IMR-90 (cell line): ENCODE results near the gene TTC31. TPM values are rescaled to one million over a fixed set of nuclear protein-coding genes. Genes with fewer than 3 reads are reported as not detected.

Experiments used
- ATAC-seq: fragments of 200-7000 bp; cut with Tn5 transposase; 2 replicates; pipeline ENCODE4 v1.9.1; 2020; ENCODE audit warnings: low read depth, mild to moderate bottlenecking, moderate library complexity
- BruUV-seq: library from RNA; stranded (reverse); fragments of 400-500 nt; replicated peaks from 2 replicates; lab custom pipeline; 2021; lab: Mats Ljungman, UMichigan
- CTCF ChIA-PET: fragments of 300-600 bp; formaldehyde crosslinking; extraction: SDS; loops from one replicate; lab custom pipeline; 2021; ENCODE audit warnings: antibody characterized with exemption; lab: Yijun Ruan, JAX
- POLR2A ChIA-PET: fragments of 300-600 bp; sonication (Branson Sonifier 250); formaldehyde crosslinking; loops from one replicate; lab custom pipeline; 2022; ENCODE audit warnings: antibody characterized with exemption; ENCODE audit not compliant: unreplicated experiment; lab: Charles Lee
- DNase-seq: peaks from one replicate; pipeline ENCODE4 v3.0.0; 2013
- H2AFZ ChIP-seq: replicated peaks from 2 replicates; pipeline ENCODE3; 2013; ENCODE audit warnings: low read length, mild to moderate bottlenecking; ENCODE audit not compliant: poor library complexity
- H2AK5ac ChIP-seq: 2 replicates; pipeline ENCODE4 v1.6.1; 2013; ENCODE audit warnings: low read depth, low read length, inconsistent platforms
- H2AK9ac ChIP-seq: replicated peaks from 2 replicates; pipeline ENCODE3; 2013; ENCODE audit warnings: mild to moderate bottlenecking, low read depth, low read length, moderate library complexity; ENCODE audit not compliant: poor library complexity
- H2BK120ac ChIP-seq: 2 replicates; pipeline ENCODE4 v1.6.1; 2013; ENCODE audit warnings: low read depth, low read length, inconsistent platforms
- H2BK15ac ChIP-seq: 3 replicates; pipeline ENCODE4 v1.6.1; 2013; ENCODE audit warnings: low read depth, low read length, inconsistent platforms
- H2BK20ac ChIP-seq: 2 replicates; pipeline ENCODE4 v1.6.1; 2013; ENCODE audit warnings: low read depth, mild to moderate bottlenecking, inconsistent platforms, low read length, moderate library complexity
- H2BK5ac ChIP-seq: 2 replicates; pipeline ENCODE4 v1.6.1; 2013; ENCODE audit warnings: mild to moderate bottlenecking, low read depth, low read length, inconsistent platforms; ENCODE audit not compliant: poor library complexity, severe bottlenecking
- H3K14ac ChIP-seq: replicated peaks from 2 replicates; pipeline ENCODE4 v1.6.1; 2013; ENCODE audit warnings: low read depth, low read length, inconsistent platforms
- H3K18ac ChIP-seq: 2 replicates; pipeline ENCODE4 v1.6.1; 2013; ENCODE audit warnings: low read depth, low read length, control low read depth
- H3K23ac ChIP-seq: 2 replicates; pipeline ENCODE4 v1.6.1; 2013; ENCODE audit warnings: low read depth, low read length, inconsistent platforms
- H3K27ac ChIP-seq: 2 replicates; pipeline ENCODE4 v1.5.1; 2013; ENCODE audit warnings: mild to moderate bottlenecking, control low read depth, low read length; ENCODE audit not compliant: insufficient read depth
- H3K27me3 ChIP-seq: 2 replicates; pipeline ENCODE4 v1.6.1; 2013; ENCODE audit warnings: low read length; ENCODE audit not compliant: control insufficient read depth, insufficient read depth
- H3K36me3 ChIP-seq: 2 replicates; pipeline ENCODE4 v1.6.1; 2013; ENCODE audit warnings: low read length, mixed read lengths; ENCODE audit not compliant: control insufficient read depth, insufficient read depth
- H3K4ac ChIP-seq: 2 replicates; pipeline ENCODE4 v1.6.1; 2013; ENCODE audit warnings: low read depth, low read length, inconsistent platforms
- H3K4me1 ChIP-seq: 2 replicates; pipeline ENCODE4 v1.6.1; 2013; ENCODE audit warnings: low read length, mixed read lengths; ENCODE audit not compliant: control insufficient read depth, insufficient read depth
- H3K4me2 ChIP-seq: 2 replicates; pipeline ENCODE4 v1.6.1; 2013; ENCODE audit warnings: low read depth, mild to moderate bottlenecking, control low read depth, low read length, moderate library complexity
- H3K4me3 ChIP-seq: 2 replicates; pipeline ENCODE4 v1.5.1; 2013; ENCODE audit warnings: low read depth, mild to moderate bottlenecking, control low read depth, low read length, moderate library complexity; ENCODE audit not compliant: insufficient read depth
- H3K56ac ChIP-seq: 2 replicates; pipeline ENCODE4 v1.6.1; 2013; ENCODE audit warnings: low read length, inconsistent platforms; ENCODE audit not compliant: insufficient read depth; ENCODE audit errors: extremely low read depth
- H3K79me1 ChIP-seq, 2 experiments: 2 replicates each; pipeline ENCODE4 v1.6.1; 2013; ENCODE audit warnings: low read length in 2 of 2, inconsistent platforms in 1 of 2, low read depth in 1 of 2
- H3K9ac ChIP-seq: 2 replicates; pipeline ENCODE4 v1.6.1; 2013; ENCODE audit warnings: low read depth, low read length, control low read depth
- H3K9me1 ChIP-seq: 2 replicates; pipeline ENCODE4 v1.6.1; 2013; ENCODE audit warnings: low read length, inconsistent platforms; ENCODE audit not compliant: insufficient read depth
- H3K9me3 ChIP-seq: 2 replicates; pipeline ENCODE4 v1.6.1; 2013; ENCODE audit warnings: low read length; ENCODE audit not compliant: control insufficient read depth, insufficient read depth
- H4K20me1 ChIP-seq: 2 replicates; pipeline ENCODE4 v1.6.1; 2013; ENCODE audit warnings: low read length, inconsistent platforms; ENCODE audit not compliant: insufficient read depth
- H4K5ac ChIP-seq: 2 replicates; pipeline ENCODE4 v1.6.1; 2013; ENCODE audit warnings: mild to moderate bottlenecking, low read depth, low read length, control low read depth
- H4K8ac ChIP-seq, 2 experiments: 2 replicates each; pipeline ENCODE4 v1.6.1; 2013; ENCODE audit warnings: low read depth in 2 of 2, low read length in 2 of 2, control low read depth in 1 of 2, inconsistent platforms in 1 of 2
- H4K91ac ChIP-seq: 2 replicates; pipeline ENCODE4 v1.6.1; 2013; ENCODE audit warnings: low read depth, low read length, inconsistent platforms; ENCODE audit not compliant: insufficient read depth
- BHLHE40 ChIP-seq: fragments of 150-350 bp; IDR thresholded peaks from 2 replicates; pipeline ENCODE4 v1.6.1; 2016; ENCODE audit warnings: mild to moderate bottlenecking, low read depth, low read length
- CHD1 ChIP-seq: IDR thresholded peaks from 2 replicates; pipeline ENCODE4 v1.6.1; 2012; ENCODE audit warnings: low read depth, low read length, improper control_type of control experiment
- MAFK ChIP-seq: IDR thresholded peaks from 2 replicates; pipeline ENCODE4 v1.6.1; 2012; ENCODE audit warnings: low read depth, low read length, improper control_type of control experiment
- MAZ ChIP-seq: IDR thresholded peaks from 2 replicates; pipeline ENCODE4 v1.6.1; 2012; ENCODE audit warnings: low read depth, mild to moderate bottlenecking, low read length, improper control_type of control experiment, moderate library complexity, borderline replicate concordance
- MXI1 ChIP-seq: IDR thresholded peaks from 2 replicates; pipeline ENCODE4 v1.6.1; 2012; ENCODE audit warnings: low read depth, mild to moderate bottlenecking, low read length, moderate library complexity, borderline replicate concordance
- NFE2L2 ChIP-seq: fragments of 150-350 bp; IDR thresholded peaks from 2 replicates; pipeline ENCODE4 v1.6.1; 2016; ENCODE audit warnings: low read depth, mild to moderate bottlenecking, low read length
- RAD21 ChIP-seq: IDR thresholded peaks from 2 replicates; pipeline ENCODE4 v1.6.1; 2012; ENCODE audit warnings: low read length, improper control_type of control experiment
- SMC3 ChIP-seq: fragments of 150-350 bp; IDR thresholded peaks from 2 replicates; pipeline ENCODE4 v1.6.1; 2016; ENCODE audit warnings: low read depth, mild to moderate bottlenecking, antibody characterized with exemption, low read length, moderate library complexity
- WGBS, 2 experiments: methylation state at CpG; one replicate each; pipeline versions ENCODE4 v1.1.5 to v1.1.7; 2013; ENCODE audit warnings: missing lambda C conversion rate in 2 of 2; ENCODE audit not compliant: insufficient read length in 1 of 2; ENCODE audit errors: extremely low coverage in 2 of 2; 5-methylcytosine and 5-hydroxymethylcytosine counted together
- dilution Hi-C: fragments of 300-500 bp; cut with HindIII; formaldehyde crosslinking; loops from one replicate; pipeline ENCODE4 v1.14.3; 2018; ENCODE audit warnings: low sequenced_read_pairs; ENCODE audit not compliant: unreplicated experiment
- in situ Hi-C: fragments of 300-500 bp; cut with MboI; formaldehyde crosslinking; loops from 3 replicates; pipeline ENCODE4 v1.14.3; 2019; ENCODE audit warnings: low sequenced_read_pairs, inconsistent platforms, mixed read lengths
- intact Hi-C: fragments of 100-400 bp; cut with micrococcal nuclease; formaldehyde crosslinking; loops from 2 replicates; pipeline ENCODE4 v1.10.0; 2022
- polyA plus RNA-seq, 3 experiments: library from polyadenylated mRNA; depleted of rRNA; stranded (reverse); fragments of >200 nt; gene quantifications; 2 replicates each; pipeline ENCODE4 v1.2.3, GENCODE V29; 2012; ENCODE audit warnings: low replicate concordance in 1 of 3
- total RNA-seq: library from RNA; depleted of rRNA; stranded (reverse); fragments of >200 nt; gene quantifications from 2 replicates; pipeline ENCODE4 v1.2.3, GENCODE V29; 2012
- TF ChIP-seq, protein P1 (sequence below): fragments of 150-350 bp; IDR thresholded peaks from 2 replicates; pipeline ENCODE4 v1.6.1; 2017; ENCODE audit warnings: mild to moderate bottlenecking, antibody characterized with exemption, low read length, low read depth
- TF ChIP-seq, protein P2 (sequence below): conservative IDR thresholded peaks from 2 replicates; pipeline ENCODE4 v1.5.1; 2012; ENCODE audit warnings: mild to moderate bottlenecking, low read depth, low read length, improper control_type of control experiment
- TF ChIP-seq, protein P3 (sequence below): fragments of 150-350 bp; IDR thresholded peaks from 2 replicates; pipeline ENCODE4 v1.6.1; 2016; ENCODE audit warnings: low read depth, mild to moderate bottlenecking, low read length, moderate library complexity, borderline replicate concordance

Gene TTC31
- total and polyA plus RNA-seq, 2 of the 4 experiments (the other 2 are of a cell fraction), result 6.3 to 18.8 TPM

DNA sequence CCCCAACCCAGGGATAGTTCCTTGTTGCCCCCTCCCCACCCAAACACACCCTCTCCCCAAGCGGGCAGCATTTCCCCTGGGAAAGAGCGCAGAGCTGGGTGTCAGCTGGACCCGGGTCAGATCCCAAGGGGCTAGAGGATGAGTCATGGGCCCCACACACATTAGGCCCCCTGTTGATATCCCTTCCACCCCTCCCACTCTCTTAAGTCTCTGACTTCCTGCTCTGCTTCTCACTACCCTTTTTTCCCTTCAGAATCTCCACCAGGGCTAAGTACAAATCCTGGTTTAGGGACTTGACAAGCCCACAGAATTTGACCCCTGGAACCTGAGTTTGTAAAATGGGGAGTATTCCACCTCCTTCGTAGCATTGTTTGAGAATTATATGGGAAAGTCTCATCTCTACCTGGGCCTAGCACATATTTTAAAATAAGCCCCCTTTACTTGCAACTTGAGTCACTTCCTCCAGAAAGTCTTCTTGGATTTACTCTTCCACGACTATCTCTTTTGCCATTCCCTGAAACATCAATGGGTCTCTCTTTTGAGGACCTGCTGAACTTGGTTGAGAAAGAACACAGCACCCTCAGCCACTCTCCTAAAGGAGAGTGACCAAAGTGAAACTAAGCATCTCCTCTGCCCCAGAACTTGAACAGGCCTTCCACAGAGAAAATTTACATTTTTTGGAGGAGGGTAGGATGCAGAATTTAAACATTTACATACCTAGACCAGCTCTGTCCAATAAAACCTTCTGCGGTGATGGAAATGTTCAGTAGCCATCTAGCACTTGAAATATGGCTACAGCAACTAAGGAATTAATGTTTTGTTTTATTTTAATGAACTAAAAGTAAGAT lies 45.8 kb upstream of the TTC31 start (continued):
- TF ChIP-seq SMC3, result no peak

DNA sequence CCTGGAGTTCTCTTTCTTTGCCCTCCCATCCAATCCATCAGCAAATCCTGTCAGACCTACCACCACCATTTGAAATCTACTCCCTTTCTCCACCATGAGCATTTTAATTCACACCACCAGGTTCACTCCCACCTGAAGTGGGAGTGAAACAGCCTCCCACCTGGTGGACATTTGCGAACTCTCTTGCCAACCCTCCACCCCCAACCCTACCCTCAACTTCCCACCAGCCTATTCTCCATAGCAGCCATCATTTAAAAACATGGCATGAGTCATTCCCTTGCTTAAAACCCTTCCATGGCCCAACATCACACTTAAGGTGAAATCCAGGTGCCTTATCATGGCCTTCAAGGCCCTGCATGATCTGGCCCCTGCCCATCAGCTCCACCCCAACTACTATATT lies 44.6 kb upstream of the TTC31 start:
- no peak overlapping the region for H4K5ac ChIP-seq
- peaks cover 23% of the 10 kb centered on the region for H3K4me1 ChIP-seq
- no peak overlapping the region for H4K91ac ChIP-seq
- H3K36me3 ChIP-seq, result no peaks in the 10 kb centered on the region; the same call in 1 of the 2 replicates
- no peak overlapping the region for H3K4me3 ChIP-seq
- no peak overlapping the region for H3K27ac ChIP-seq
- intact Hi-C loops (no loop called here), in situ Hi-C loops (no loop called here), dilution Hi-C loops (no loop called here)
- no peak overlapping the region for H3K4me2 ChIP-seq
- H3K4ac ChIP-seq, result no peak overlapping the region
- WGBS, 2 experiments, result no CpG with 5 or more reads among the region's 1 CpG
- H2BK15ac ChIP-seq, result no peak overlapping the region
- CTCF ChIA-PET, result no interaction called here
- peaks cover 21% of the 10 kb centered on the region for H3K9me1 ChIP-seq
- no peak overlapping the region for H4K8ac ChIP-seq
- no TSS peak for BruUV-seq
- no peak overlapping the region; the same call in 1 of the 2 replicates for H2BK20ac ChIP-seq
- peaks cover 23 to 50% of the 10 kb centered on the region in 2 experiments for H3K79me1 ChIP-seq
- H2AFZ ChIP-seq, result no peak overlapping the region
- no peak overlapping the region for H2BK5ac ChIP-seq
- H3K23ac ChIP-seq, result peak overlapping the region; percentile 35; the same call in 1 of the 2 replicates
- H4K20me1 ChIP-seq, result 0 out of 2 replicates have a peak, but pooled peaks cover 3% of the 10 kb centered on the region
- H2BK120ac ChIP-seq, result no peak overlapping the region
- no peak overlapping the region for H3K9ac ChIP-seq
- H2AK5ac ChIP-seq, result 0 out of 2 replicates have a peak overlapping the region, but pooled peaks have one; percentile 9
- DNase-seq (no peak), ATAC-seq (no peak)
- no peak overlapping the region for H3K18ac ChIP-seq
- 0 out of 2 replicates have a peak overlapping the region, but pooled peaks have one; percentile 28 for H3K14ac ChIP-seq
- H3K56ac ChIP-seq, result no peak overlapping the region
- POLR2A ChIA-PET, result no interaction called here
- H3K27me3 ChIP-seq, result no peaks in the 10 kb centered on the region
- no peaks in the 10 kb centered on the region for H3K9me3 ChIP-seq
- no peak overlapping the region for H2AK9ac ChIP-seq
- no peak for TF ChIP-seq CHD1
- TF ChIP-seq MXI1, result no peak
- TF ChIP-seq, protein P1, sequence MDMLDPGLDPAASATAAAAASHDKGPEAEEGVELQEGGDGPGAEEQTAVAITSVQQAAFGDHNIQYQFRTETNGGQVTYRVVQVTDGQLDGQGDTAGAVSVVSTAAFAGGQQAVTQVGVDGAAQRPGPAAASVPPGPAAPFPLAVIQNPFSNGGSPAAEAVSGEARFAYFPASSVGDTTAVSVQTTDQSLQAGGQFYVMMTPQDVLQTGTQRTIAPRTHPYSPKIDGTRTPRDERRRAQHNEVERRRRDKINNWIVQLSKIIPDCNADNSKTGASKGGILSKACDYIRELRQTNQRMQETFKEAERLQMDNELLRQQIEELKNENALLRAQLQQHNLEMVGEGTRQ, result no peak
- TF ChIP-seq SMC3, result no peak
- no peak for TF ChIP-seq MAFK
- TF ChIP-seq BHLHE40, result no peak
- no peak for TF ChIP-seq MAZ
- TF ChIP-seq NFE2L2, result no peak
- TF ChIP-seq, protein P2, sequence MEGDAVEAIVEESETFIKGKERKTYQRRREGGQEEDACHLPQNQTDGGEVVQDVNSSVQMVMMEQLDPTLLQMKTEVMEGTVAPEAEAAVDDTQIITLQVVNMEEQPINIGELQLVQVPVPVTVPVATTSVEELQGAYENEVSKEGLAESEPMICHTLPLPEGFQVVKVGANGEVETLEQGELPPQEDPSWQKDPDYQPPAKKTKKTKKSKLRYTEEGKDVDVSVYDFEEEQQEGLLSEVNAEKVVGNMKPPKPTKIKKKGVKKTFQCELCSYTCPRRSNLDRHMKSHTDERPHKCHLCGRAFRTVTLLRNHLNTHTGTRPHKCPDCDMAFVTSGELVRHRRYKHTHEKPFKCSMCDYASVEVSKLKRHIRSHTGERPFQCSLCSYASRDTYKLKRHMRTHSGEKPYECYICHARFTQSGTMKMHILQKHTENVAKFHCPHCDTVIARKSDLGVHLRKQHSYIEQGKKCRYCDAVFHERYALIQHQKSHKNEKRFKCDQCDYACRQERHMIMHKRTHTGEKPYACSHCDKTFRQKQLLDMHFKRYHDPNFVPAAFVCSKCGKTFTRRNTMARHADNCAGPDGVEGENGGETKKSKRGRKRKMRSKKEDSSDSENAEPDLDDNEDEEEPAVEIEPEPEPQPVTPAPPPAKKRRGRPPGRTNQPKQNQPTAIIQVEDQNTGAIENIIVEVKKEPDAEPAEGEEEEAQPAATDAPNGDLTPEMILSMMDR, result no peak
- TF ChIP-seq RAD21, result no peak
- TF ChIP-seq, protein P3, sequence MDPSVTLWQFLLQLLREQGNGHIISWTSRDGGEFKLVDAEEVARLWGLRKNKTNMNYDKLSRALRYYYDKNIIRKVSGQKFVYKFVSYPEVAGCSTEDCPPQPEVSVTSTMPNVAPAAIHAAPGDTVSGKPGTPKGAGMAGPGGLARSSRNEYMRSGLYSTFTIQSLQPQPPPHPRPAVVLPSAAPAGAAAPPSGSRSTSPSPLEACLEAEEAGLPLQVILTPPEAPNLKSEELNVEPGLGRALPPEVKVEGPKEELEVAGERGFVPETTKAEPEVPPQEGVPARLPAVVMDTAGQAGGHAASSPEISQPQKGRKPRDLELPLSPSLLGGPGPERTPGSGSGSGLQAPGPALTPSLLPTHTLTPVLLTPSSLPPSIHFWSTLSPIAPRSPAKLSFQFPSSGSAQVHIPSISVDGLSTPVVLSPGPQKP, result no peak
